CD8-positive, alpha-beta memory T cell (primary cell): ENCODE data around the gene MACF1. TPM values are rescaled to one million over a fixed set of nuclear protein-coding genes. Genes with fewer than 3 reads are reported as not detected.
"Not testable (repeated sequence)": the region's sequence is repeated elsewhere in the genome, so short reads cannot be mapped to it uniquely, and the experiment has no call there.

Source experiments
- CTCF ChIA-PET: fragments of 350-600 bp; sonication (Branson Sonifier 250); formaldehyde crosslinking; loops from one replicate; lab custom pipeline; 2021; ENCODE audit warnings: antibody characterized with exemption; lab: Charles Lee
- POLR2A ChIA-PET: fragments of 350-600 bp; sonication (Branson Sonifier 250); formaldehyde crosslinking; loops from one replicate; lab custom pipeline; 2021; ENCODE audit warnings: antibody characterized with exemption; lab: Charles Lee
- DNase-seq, 5 donors: peaks; one replicate each; pipeline versions ENCODE4 v3.0.0 to v3.0.0-alpha.2; 2020 to 2022; ENCODE audit warnings: mixed read lengths in 1 of 5
- H3K27ac ChIP-seq: one replicate; pipeline ENCODE4 v1.7.0; 2013; ENCODE audit warnings: low read depth, mild to moderate bottlenecking, low read length, moderate library complexity
- H3K27me3 ChIP-seq: 2 replicates; pipeline ENCODE4 v1.7.0; 2013; ENCODE audit warnings: low read length, mild to moderate bottlenecking; ENCODE audit not compliant: insufficient read depth, poor library complexity, severe bottlenecking
- H3K36me3 ChIP-seq: 2 replicates; pipeline ENCODE4 v1.7.0; 2013; ENCODE audit warnings: mild to moderate bottlenecking, low read length, moderate library complexity; ENCODE audit not compliant: insufficient read depth
- H3K4me1 ChIP-seq: 2 replicates; pipeline ENCODE4 v1.7.0; 2013; ENCODE audit warnings: mild to moderate bottlenecking, low read length, moderate library complexity; ENCODE audit not compliant: insufficient read depth
- H3K4me3 ChIP-seq: 2 replicates; pipeline ENCODE4 v1.7.0; 2013; ENCODE audit warnings: mild to moderate bottlenecking, low read length
- H3K9me3 ChIP-seq: 2 replicates; pipeline ENCODE4 v1.7.0; 2013; ENCODE audit warnings: mild to moderate bottlenecking, low read length
- H3K27ac Mint-ChIP-seq, 8 donors: one replicate each; pipeline ENCODE4 v1.8.0; 2020 to 2021; ENCODE audit warnings: mixed read lengths in 8 of 8, mild to moderate bottlenecking in 6 of 8, inconsistent platforms in 3 of 8, moderate library complexity in 3 of 8
- H3K27me3 Mint-ChIP-seq, 2 donors: one replicate each; pipeline ENCODE4 v1.8.0; 2020 to 2021; ENCODE audit warnings: mixed read lengths in 2 of 2, mild to moderate bottlenecking in 1 of 2, moderate library complexity in 1 of 2
- H3K36me3 Mint-ChIP-seq, 3 donors: one replicate each; pipeline ENCODE4 v1.8.0; 2020 to 2021; ENCODE audit warnings: mixed read lengths in 3 of 3, inconsistent platforms in 1 of 3, mild to moderate bottlenecking in 1 of 3
- H3K4me1 Mint-ChIP-seq, 3 donors: one replicate each; pipeline ENCODE4 v1.8.0; 2020 to 2021; ENCODE audit warnings: mixed read lengths in 3 of 3, inconsistent platforms in 1 of 3, mild to moderate bottlenecking in 1 of 3
- H3K4me3 Mint-ChIP-seq, 7 donors: one replicate each; pipeline ENCODE4 v1.8.0; 2020 to 2021; ENCODE audit warnings: mixed read lengths in 7 of 7, mild to moderate bottlenecking in 6 of 7, moderate library complexity in 4 of 7, inconsistent platforms in 2 of 7
- H3K9me3 Mint-ChIP-seq, 5 donors: one replicate each; pipeline ENCODE4 v1.8.0; 2020 to 2022; ENCODE audit warnings: mixed read lengths in 5 of 5, mild to moderate bottlenecking in 3 of 5, moderate library complexity in 2 of 5, inconsistent platforms in 1 of 5
- polyA plus RNA-seq: library from polyadenylated mRNA; unstranded; fragments of 300-500 nt; fragmentation: Illumina TruSeq; gene quantifications from one replicate; pipeline ENCODE4 v1.2.3, GENCODE V29; 2021
- total RNA-seq, 2 experiments: library from RNA; stranded (reverse); gene quantifications; one replicate each; pipeline ENCODE4 v1.2.3, GENCODE V29; 2021

The MACF1 gene
- total and polyA plus RNA-seq, 3 experiments from 2014 or later: 87.6 to 154 (median 151) TPM

- ChIA-PET CTCF (no interaction called here), POLR2A (no interaction called here)
- Mint-ChIP-seq H3K9me3 (no peaks in the 10 kb centered on the region), H3K36me3 (no peaks in the 10 kb centered on the region), H3K27me3 (peaks cover 0 to 4% of the 10 kb centered on the region in 2 donors), H3K4me3 (peak overlapping the region in 1 of 7 donors; percentile 56), H3K4me1 (peaks cover 8 to 14% (median 13%) of the 10 kb centered on the region in 3 donors), H3K27ac (no peak overlapping the region)
- H3K9me3 ChIP-seq: no peaks in the 10 kb centered on the region
- no peak for DNase-seq
- no peak overlapping the region for H3K27ac ChIP-seq
- no peaks in the 10 kb centered on the region for H3K36me3 ChIP-seq
- H3K27me3 ChIP-seq: no peaks in the 10 kb centered on the region
- no peaks in the 10 kb centered on the region for H3K4me1 ChIP-seq
- no peak overlapping the region for H3K4me3 ChIP-seq
These were observed 303.8 kb downstream of the MACF1 start for GRCh38 chr1:39508266-39508665.

GRCh38 chr1:39508857-39509305, 304.4 kb downstream of the MACF1 start:
- ChIA-PET CTCF (no interaction called here), POLR2A (no interaction called here)
- Histone ChIP-seq H3K27ac (no peak overlapping the region), H3K36me3 (no peaks in the 10 kb centered on the region), H3K4me1 (no peaks in the 10 kb centered on the region), H3K4me3 (no peak overlapping the region), H3K9me3 (no peaks in the 10 kb centered on the region), H3K27me3 (no peaks in the 10 kb centered on the region)
- Mint-ChIP-seq H3K4me1 (peaks cover 8 to 14% (median 13%) of the 10 kb centered on the region in 3 donors), H3K27ac (peak overlapping the region in 1 of 8 donors; percentile 72), H3K9me3 (no peaks in the 10 kb centered on the region), H3K27me3 (peaks cover 0 to 4% of the 10 kb centered on the region in 2 donors), H3K4me3 (peak overlapping the region in 5 of 7 donors; percentile 36 to 71 (median 69)), H3K36me3 (no peaks in the 10 kb centered on the region)
- peak in 1 of 5 donors; percentile 20 for DNase-seq

- H3K9me3 ChIP-seq: no peaks in the 10 kb centered on the region
- H3K36me3 ChIP-seq: no peaks in the 10 kb centered on the region
- H3K27ac Mint-ChIP-seq: peak overlapping the region in 3 of 8 donors; percentile 21 to 72 (median 60)
- H3K27ac ChIP-seq: no peak overlapping the region
- no peaks in the 10 kb centered on the region for H3K36me3 Mint-ChIP-seq
- peaks cover 8 to 14% (median 13%) of the 10 kb centered on the region in 3 donors for H3K4me1 Mint-ChIP-seq
- H3K4me3 ChIP-seq: no peak overlapping the region
- DNase-seq: peak in 1 of 5 donors; percentile 40
- ChIA-PET CTCF (no interaction called here), POLR2A (no interaction called here)
- H3K4me3 Mint-ChIP-seq: peak overlapping the region in 6 of 7 donors; percentile 36 to 71 (median 62)
- H3K4me1 ChIP-seq: no peaks in the 10 kb centered on the region
- H3K9me3 Mint-ChIP-seq: no peaks in the 10 kb centered on the region
- peaks cover 0 to 4% of the 10 kb centered on the region in 2 donors for H3K27me3 Mint-ChIP-seq
- H3K27me3 ChIP-seq: no peaks in the 10 kb centered on the region
These were observed 305.0 kb downstream of the MACF1 start for GRCh38 chr1:39509360-39510009.

GRCh38 chr1:39510570-39511186, 306.2 kb downstream of the MACF1 start:
- H3K36me3 ChIP-seq, CTCF ChIA-PET: not testable (repeated sequence)

GRCh38 chr1:39511477-39511876, 307.0 kb downstream of the MACF1 start:
- H3K36me3 Mint-ChIP-seq, H3K4me3 Mint-ChIP-seq, H3K4me1 ChIP-seq, H3K27ac Mint-ChIP-seq, H3K9me3 ChIP-seq, H3K27me3 Mint-ChIP-seq, CTCF ChIA-PET, H3K9me3 Mint-ChIP-seq, POLR2A ChIA-PET, H3K36me3 ChIP-seq, H3K4me3 ChIP-seq, H3K27me3 ChIP-seq, DNase-seq, H3K27ac ChIP-seq: not testable (repeated sequence)
- peaks cover 10 to 18% (median 17%) of the 10 kb centered on the region in 3 donors for H3K4me1 Mint-ChIP-seq

More at GRCh38 chr1:39510570-39511186, 306.2 kb downstream of the MACF1 start:
- H3K27ac Mint-ChIP-seq, H3K4me1 ChIP-seq, H3K9me3 ChIP-seq, POLR2A ChIA-PET, H3K36me3 Mint-ChIP-seq, H3K27me3 ChIP-seq, H3K27ac ChIP-seq, H3K27me3 Mint-ChIP-seq, H3K9me3 Mint-ChIP-seq, H3K4me3 ChIP-seq, DNase-seq: not testable (repeated sequence)
- Mint-ChIP-seq H3K4me3 (peak overlapping the region in 1 of 7 donors; percentile 36), H3K4me1 (peaks cover 10 to 17% (median 17%) of the 10 kb centered on the region in 3 donors)

- H3K27me3 Mint-ChIP-seq, CTCF ChIA-PET: not testable (repeated sequence)
These were observed 307.8 kb downstream of the MACF1 start for GRCh38 chr1:39512234-39512847.

GRCh38 chr1:39514710-39515124, 310.2 kb downstream of the MACF1 start:
- H3K4me3 ChIP-seq, H3K9me3 Mint-ChIP-seq, POLR2A ChIA-PET, H3K4me3 Mint-ChIP-seq, H3K27ac ChIP-seq, H3K9me3 ChIP-seq, CTCF ChIA-PET, H3K4me1 Mint-ChIP-seq, H3K27me3 ChIP-seq, H3K27me3 Mint-ChIP-seq, H3K36me3 Mint-ChIP-seq, H3K27ac Mint-ChIP-seq, H3K4me1 ChIP-seq, DNase-seq, H3K36me3 ChIP-seq: not testable (repeated sequence)

More at GRCh38 chr1:39512234-39512847, 307.8 kb downstream of the MACF1 start:
- H3K27ac Mint-ChIP-seq, DNase-seq, H3K27ac ChIP-seq, H3K9me3 Mint-ChIP-seq, H3K4me1 ChIP-seq, H3K27me3 ChIP-seq, H3K36me3 ChIP-seq, H3K9me3 ChIP-seq, POLR2A ChIA-PET, H3K4me3 ChIP-seq, H3K4me3 Mint-ChIP-seq, H3K36me3 Mint-ChIP-seq: not testable (repeated sequence)
- peaks cover 10 to 18% (median 17%) of the 10 kb centered on the region in 3 donors for H3K4me1 Mint-ChIP-seq
